Measurements from ENCODE around the gene IRF4. TPM values are rescaled to one million over a fixed set of nuclear protein-coding genes. Genes with fewer than 3 reads are reported as not detected.

The IRF4 gene
- total RNA-seq, 1 donor from 2014 or later, result 0.30 TPM

DNA sequence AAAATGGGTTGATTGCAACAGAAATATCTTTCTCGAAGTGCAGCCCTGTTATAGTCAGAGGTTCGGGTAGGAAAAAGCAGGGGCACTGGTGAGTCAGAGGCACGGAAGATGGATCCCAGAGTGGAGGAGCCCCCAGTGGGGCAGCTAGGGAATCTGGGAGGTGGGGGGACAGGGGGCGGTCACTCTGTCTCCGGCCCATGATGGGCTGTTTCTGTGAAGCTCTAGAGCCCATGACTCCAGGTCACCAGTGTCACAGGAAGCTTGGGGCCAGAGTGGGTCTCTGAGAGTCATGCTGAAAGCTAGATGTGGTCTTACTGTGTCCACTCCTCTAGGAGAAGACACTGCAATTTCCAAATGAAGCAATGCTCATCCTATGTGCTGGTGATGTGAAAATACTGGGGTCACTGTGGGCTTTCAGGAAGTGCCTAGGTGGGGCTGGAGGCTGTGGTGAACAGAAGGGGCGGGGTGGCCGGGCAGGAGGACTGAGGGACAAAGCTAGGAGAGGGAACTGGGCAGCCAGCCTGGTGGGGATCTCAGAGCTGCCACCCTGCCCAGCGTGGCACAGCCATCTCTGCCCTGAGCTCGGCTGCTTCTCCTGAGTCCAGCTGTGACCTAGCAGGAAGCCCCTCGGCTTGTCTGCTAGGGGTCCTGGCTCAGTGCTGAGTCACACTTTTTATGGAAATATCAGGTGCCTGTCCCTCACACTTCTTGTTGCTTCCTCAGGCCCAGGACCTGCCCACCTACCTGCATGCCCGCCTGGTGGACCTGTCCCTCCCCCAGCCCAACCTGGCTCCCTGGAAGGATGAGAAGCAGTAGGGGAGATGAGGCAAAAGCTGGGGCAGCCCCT is 54.2 kb downstream of the IRF4 start:
- no peaks in the 10 kb centered on the region for H3K4me1 Mint-ChIP-seq
- H3K36me3 Mint-ChIP-seq (ENCODE audit: low read depth), result peaks cover 3% of the 10 kb centered on the region
- DNase-seq (ENCODE audit: low read depth, low spot score), result no peak
- H3K27ac Mint-ChIP-seq (ENCODE audit: unreplicated experiment), result no peak overlapping the region
- H3K27me3 Mint-ChIP-seq (ENCODE audit: low read depth), result peaks cover 2% of the 10 kb centered on the region
- TF ChIP-seq, protein P1, sequence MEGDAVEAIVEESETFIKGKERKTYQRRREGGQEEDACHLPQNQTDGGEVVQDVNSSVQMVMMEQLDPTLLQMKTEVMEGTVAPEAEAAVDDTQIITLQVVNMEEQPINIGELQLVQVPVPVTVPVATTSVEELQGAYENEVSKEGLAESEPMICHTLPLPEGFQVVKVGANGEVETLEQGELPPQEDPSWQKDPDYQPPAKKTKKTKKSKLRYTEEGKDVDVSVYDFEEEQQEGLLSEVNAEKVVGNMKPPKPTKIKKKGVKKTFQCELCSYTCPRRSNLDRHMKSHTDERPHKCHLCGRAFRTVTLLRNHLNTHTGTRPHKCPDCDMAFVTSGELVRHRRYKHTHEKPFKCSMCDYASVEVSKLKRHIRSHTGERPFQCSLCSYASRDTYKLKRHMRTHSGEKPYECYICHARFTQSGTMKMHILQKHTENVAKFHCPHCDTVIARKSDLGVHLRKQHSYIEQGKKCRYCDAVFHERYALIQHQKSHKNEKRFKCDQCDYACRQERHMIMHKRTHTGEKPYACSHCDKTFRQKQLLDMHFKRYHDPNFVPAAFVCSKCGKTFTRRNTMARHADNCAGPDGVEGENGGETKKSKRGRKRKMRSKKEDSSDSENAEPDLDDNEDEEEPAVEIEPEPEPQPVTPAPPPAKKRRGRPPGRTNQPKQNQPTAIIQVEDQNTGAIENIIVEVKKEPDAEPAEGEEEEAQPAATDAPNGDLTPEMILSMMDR (conservative IDR thresholded peaks at IDR 0.05), result no peak
- H3K4me3 Mint-ChIP-seq, result no peak overlapping the region
- peaks cover 5% of the 10 kb centered on the region for H3K9me3 Mint-ChIP-seq

DNA sequence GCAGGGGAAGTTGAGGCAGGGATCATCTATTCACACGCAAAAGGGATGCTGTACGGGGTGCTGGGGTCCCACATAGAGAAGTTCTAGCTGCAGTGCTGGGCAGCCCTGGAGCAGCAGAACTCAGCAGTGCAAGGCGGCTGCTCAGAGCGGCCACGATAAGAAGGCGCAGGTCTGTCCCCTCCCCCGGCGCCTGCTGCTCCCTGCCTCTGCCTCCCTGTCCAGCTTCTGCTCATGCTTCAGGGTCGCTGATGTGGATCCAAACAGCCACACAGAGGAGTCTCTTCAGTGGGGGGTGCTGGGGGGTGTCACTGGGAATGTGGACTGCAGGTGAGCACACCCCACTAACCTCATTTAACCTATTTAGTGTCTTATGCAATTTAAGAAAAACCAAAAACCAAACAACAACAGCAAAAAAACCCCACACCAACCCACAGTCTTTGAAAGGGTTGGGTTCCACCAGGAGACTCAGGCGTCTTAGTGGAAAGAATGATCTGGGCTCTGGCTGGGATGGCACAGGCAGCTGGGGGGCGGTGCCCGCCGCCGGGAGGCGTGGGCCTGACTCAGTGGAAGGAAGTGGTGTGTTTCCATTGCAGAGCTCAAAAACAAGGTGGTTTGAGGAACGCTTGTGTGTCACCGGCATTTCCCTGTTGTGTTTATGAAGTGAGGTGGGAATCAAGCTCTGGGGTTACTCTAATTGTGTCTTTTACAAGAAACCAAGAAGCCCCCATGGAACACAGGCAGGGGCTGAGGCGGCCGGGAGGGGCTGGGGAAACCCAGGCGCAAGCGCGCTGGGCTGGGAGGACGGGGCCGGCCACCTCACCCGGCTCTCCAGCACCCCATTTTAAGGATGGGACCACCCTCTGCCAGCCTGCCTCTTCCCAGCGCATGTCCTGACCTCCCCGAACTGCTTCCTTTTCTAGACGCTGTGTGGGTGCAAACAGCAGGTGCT is 55.1 kb downstream of the IRF4 start:
- H3K27ac Mint-ChIP-seq (ENCODE audit: unreplicated experiment), result no peak overlapping the region
- DNase-seq (ENCODE audit: low read depth, low spot score), result no peak
- H3K27me3 Mint-ChIP-seq (ENCODE audit: low read depth), result no peaks in the 10 kb centered on the region
- H3K4me1 Mint-ChIP-seq, result no peaks in the 10 kb centered on the region
- TF ChIP-seq, protein P1 (conservative IDR thresholded peaks at IDR 0.05), result no peak
- H3K36me3 Mint-ChIP-seq (ENCODE audit: low read depth), result peaks cover 3% of the 10 kb centered on the region
- H3K4me3 Mint-ChIP-seq, result no peak overlapping the region
- peaks cover 5% of the 10 kb centered on the region for H3K9me3 Mint-ChIP-seq

DNA sequence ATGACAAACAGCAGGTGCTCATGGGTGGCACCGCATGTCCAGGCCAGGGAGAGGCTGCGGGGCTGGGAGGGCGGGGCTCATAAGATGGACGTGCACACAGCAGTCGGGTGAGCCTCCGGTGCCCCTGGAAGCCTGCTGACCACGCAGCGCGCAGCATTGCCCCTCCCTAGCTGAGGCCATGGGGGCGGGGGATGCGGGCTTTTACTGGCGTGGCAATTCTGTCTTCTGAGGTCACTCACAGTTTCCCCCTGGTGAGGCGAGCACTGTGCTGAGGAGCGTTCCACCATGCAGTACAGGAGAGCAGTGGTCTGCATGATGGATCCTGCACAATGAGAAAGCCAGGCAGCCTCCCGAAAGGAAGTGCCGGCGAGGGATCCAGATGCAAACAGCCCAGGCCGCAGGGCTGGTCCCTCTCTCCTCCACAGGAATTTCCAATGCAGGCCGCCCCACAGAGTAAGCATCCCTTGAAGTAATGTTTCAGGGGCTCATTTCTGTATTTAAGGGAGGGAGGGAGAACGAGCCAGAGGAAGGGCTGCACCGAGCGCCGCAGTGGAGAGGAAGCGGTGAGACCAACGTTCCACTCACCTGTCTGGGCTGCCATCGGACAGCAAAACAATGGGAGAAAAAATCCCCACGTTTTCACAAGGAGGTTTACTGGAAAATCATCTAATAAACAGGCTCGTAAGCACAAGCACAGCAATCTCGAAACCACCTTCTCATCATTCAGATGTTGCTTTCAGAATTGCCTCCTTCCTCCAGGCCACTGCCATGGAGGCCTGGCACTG is 56.0 kb downstream of the IRF4 start:
- DNase-seq (ENCODE audit: low read depth, low spot score), result no peak
- H3K27ac Mint-ChIP-seq (ENCODE audit: unreplicated experiment), result no peak overlapping the region
- no peak overlapping the region for H3K4me3 Mint-ChIP-seq
- H3K9me3 Mint-ChIP-seq, result peaks cover 5% of the 10 kb centered on the region
- TF ChIP-seq, protein P1 (conservative IDR thresholded peaks at IDR 0.05), result no peak
- H3K4me1 Mint-ChIP-seq, result no peaks in the 10 kb centered on the region
- no peaks in the 10 kb centered on the region for H3K27me3 Mint-ChIP-seq (ENCODE audit: low read depth)
- H3K36me3 Mint-ChIP-seq (ENCODE audit: low read depth), result peaks cover 3% of the 10 kb centered on the region

DNA sequence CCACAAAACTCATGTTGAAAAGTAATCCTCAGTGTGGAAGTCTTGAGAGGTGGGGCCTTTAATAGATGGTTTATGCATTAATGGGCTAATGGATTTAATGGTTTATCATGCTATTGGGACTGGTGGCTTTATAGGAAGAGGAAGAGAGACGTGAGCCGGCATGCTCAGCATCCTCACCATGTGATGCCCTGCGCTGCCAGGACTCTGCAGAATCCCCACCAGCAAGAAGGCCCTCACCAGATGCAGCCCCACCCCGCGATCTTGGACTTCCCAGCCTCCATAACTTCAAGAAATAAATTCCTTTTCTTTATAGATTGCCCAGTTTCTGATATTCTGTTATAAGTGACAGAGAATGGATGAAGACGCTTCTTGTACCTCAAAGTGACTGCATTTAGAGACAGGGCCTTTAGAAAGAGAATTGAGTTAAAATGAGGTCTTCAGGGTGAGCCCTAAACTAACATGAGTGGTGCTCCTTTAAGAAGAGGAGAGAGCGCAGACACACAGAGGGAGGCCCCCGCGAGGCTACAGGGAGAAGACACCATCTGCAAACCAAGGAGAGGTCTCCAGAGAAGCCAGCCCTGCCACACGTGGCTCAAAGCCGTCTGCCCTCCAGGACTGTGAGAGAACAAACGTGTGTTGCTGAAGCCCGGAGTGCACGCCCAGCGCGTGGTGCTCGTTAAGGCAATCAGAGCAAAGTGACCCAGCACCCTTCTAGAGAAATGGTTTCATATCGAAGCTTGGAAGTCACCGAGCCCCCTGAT is 56.9 kb downstream of the IRF4 start:
- Mint-ChIP-seq H3K27ac (ENCODE audit: unreplicated experiment) (no peak overlapping the region), H3K4me3 (no peak overlapping the region), H3K27me3 (ENCODE audit: low read depth) (no peaks in the 10 kb centered on the region), H3K36me3 (ENCODE audit: low read depth) (peaks cover 3% of the 10 kb centered on the region), H3K9me3 (peaks cover 5% of the 10 kb centered on the region), H3K4me1 (no peaks in the 10 kb centered on the region)
- TF ChIP-seq, protein P1 (conservative IDR thresholded peaks at IDR 0.05), result no peak
- no peak for DNase-seq (ENCODE audit: low read depth, low spot score)

Measured in neural crest cell (in vitro differentiated cells).